HG03457 (cell line): ENCODE measurements around the gene TPST1.
A peak's percentile ranks its signal among the peaks of the same experiment; 100 is the strongest.
"Not testable (repeated sequence)": the region's sequence is repeated elsewhere in the genome, so short reads cannot be mapped to it uniquely, and the experiment has no call there.

Source experiments
- ATAC-seq: cut with Tn5 transposase; IDR thresholded peaks from one replicate; pipeline ENCODE4 v1.9.1; 2021; ENCODE audit warnings: moderate number of reproducible peaks; ENCODE audit not compliant: unreplicated experiment

TPST1 gene

GRCh38 chr7:66204822-66205740 is at the start of gene TPST1:
TSS of gene TPST1 (plus strand) at chr7:66205334. CDS start at chr7:66240426, 35,092 bp downstream.
- ATAC-seq: peak; percentile 95

GRCh38 chr7:66156035-66156434 is 49.1 kb upstream of the TPST1 start:
- ATAC-seq: not testable (repeated sequence)

- ATAC-seq: no peak
Observed at GRCh38 chr7:66157060-66157459, 48.1 kb upstream of the TPST1 start.

- ATAC-seq: no peak
Observed at GRCh38 chr7:66162622-66163021, 42.5 kb upstream of the TPST1 start.

- no peak for ATAC-seq
Observed at GRCh38 chr7:66163186-66163610, 41.9 kb upstream of the TPST1 start.

GRCh38 chr7:66164356-66164755 is 40.8 kb upstream of the TPST1 start:
- no peak for ATAC-seq

- ATAC-seq: no peak
Observed at GRCh38 chr7:66167773-66168387, 37.3 kb upstream of the TPST1 start.

GRCh38 chr7:66169616-66170015 is 35.5 kb upstream of the TPST1 start:
- no peak for ATAC-seq

GRCh38 chr7:66170309-66171231 is 34.6 kb upstream of the TPST1 start:
- ATAC-seq: no peak

GRCh38 chr7:66172536-66173401 is 32.4 kb upstream of the TPST1 start:
- not testable (repeated sequence) for ATAC-seq

GRCh38 chr7:66173856-66174255 is 31.3 kb upstream of the TPST1 start:
- no peak for ATAC-seq

GRCh38 chr7:66175006-66175405 is 30.1 kb upstream of the TPST1 start:
- not testable (repeated sequence) for ATAC-seq

GRCh38 chr7:66176914-66177313 is 28.2 kb upstream of the TPST1 start:
- ATAC-seq: no peak

GRCh38 chr7:66178258-66178657 is 26.9 kb upstream of the TPST1 start:
- ATAC-seq: no peak

GRCh38 chr7:66181329-66181728 is 23.8 kb upstream of the TPST1 start:
- ATAC-seq: no peak

GRCh38 chr7:66181845-66182244 is 23.3 kb upstream of the TPST1 start:
- ATAC-seq: no peak

GRCh38 chr7:66182920-66183319 is 22.2 kb upstream of the TPST1 start:
- no peak for ATAC-seq

- ATAC-seq: no peak
Observed at GRCh38 chr7:66183700-66184099, 21.4 kb upstream of the TPST1 start.

- no peak for ATAC-seq
Observed at GRCh38 chr7:66185680-66186187, 19.4 kb upstream of the TPST1 start.

GRCh38 chr7:66186991-66187390 is 18.1 kb upstream of the TPST1 start:
- ATAC-seq: no peak
